ENCODE measurements around the gene KIF22. TPM values are rescaled to one million over a fixed set of nuclear protein-coding genes. Genes with fewer than 3 reads are reported as not detected.

The KIF22 gene
- total RNA-seq, 1 experiment from 2014 or later = 134 TPM

- Mint-ChIP-seq H3K4me1 (ENCODE audit: low read depth, unreplicated experiment) (peaks cover 37% of the 10 kb centered on the region), H3K4me3 (ENCODE audit: low read depth, unreplicated experiment) (peak overlapping the region; percentile 96), H3K36me3 (ENCODE audit: insufficient read depth, unreplicated experiment) (peaks cover 89% of the 10 kb centered on the region), H3K27me3 (ENCODE audit: unreplicated experiment) (peaks cover 39% of the 10 kb centered on the region), H3K9me3 (ENCODE audit: low read depth, unreplicated experiment) (no peaks in the 10 kb centered on the region), H3K27ac (ENCODE audit: unreplicated experiment) (peak overlapping the region; percentile 94)
- no TSS peak for BruUV-seq (replicated peaks)
- no peak for DNase-seq
- TF ChIP-seq, protein P1, sequence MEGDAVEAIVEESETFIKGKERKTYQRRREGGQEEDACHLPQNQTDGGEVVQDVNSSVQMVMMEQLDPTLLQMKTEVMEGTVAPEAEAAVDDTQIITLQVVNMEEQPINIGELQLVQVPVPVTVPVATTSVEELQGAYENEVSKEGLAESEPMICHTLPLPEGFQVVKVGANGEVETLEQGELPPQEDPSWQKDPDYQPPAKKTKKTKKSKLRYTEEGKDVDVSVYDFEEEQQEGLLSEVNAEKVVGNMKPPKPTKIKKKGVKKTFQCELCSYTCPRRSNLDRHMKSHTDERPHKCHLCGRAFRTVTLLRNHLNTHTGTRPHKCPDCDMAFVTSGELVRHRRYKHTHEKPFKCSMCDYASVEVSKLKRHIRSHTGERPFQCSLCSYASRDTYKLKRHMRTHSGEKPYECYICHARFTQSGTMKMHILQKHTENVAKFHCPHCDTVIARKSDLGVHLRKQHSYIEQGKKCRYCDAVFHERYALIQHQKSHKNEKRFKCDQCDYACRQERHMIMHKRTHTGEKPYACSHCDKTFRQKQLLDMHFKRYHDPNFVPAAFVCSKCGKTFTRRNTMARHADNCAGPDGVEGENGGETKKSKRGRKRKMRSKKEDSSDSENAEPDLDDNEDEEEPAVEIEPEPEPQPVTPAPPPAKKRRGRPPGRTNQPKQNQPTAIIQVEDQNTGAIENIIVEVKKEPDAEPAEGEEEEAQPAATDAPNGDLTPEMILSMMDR (IDR thresholded peaks at IDR 0.05; ENCODE audit: unreplicated experiment) = no peak
- intact Hi-C loops (cut with micrococcal nuclease; ENCODE audit: unreplicated experiment) = loop anchor here (10.0 kb wide), 1 partner anchor 110 kb away; no protein-coding TSS in a partner anchor
- CTCF ChIA-PET = interaction anchor here (1.5 kb wide), 1 partner anchor 218 kb away, joined by 3 read pairs; no protein-coding TSS in a partner anchor
Measured at GRCh38 chr16:29814592-29814991, 24.0 kb downstream of the KIF22 start.

GRCh38 chr16:29815032-29815721 lies 24.6 kb downstream of the KIF22 start:
- no peak for DNase-seq
- Mint-ChIP-seq H3K27me3 (ENCODE audit: unreplicated experiment) (peaks cover 39% of the 10 kb centered on the region), H3K27ac (ENCODE audit: unreplicated experiment) (peak overlapping the region; percentile 94), H3K4me3 (ENCODE audit: low read depth, unreplicated experiment) (peak overlapping the region; percentile 96), H3K9me3 (ENCODE audit: low read depth, unreplicated experiment) (no peaks in the 10 kb centered on the region), H3K4me1 (ENCODE audit: low read depth, unreplicated experiment) (peaks cover 42% of the 10 kb centered on the region), H3K36me3 (ENCODE audit: insufficient read depth, unreplicated experiment) (peaks cover 90% of the 10 kb centered on the region)
- no TSS peak for BruUV-seq (replicated peaks)
- CTCF ChIA-PET = interaction anchor here (0.7 to 3.5 kb wide), 9 partner anchors 8 to 217 kb away, joined by 3 to 35 read pairs (median 6); partner anchors contain the start of genes ASPHD1, KIF22, MAZ and SEZ6L2
- TF ChIP-seq, protein P1 (IDR thresholded peaks at IDR 0.05; ENCODE audit: unreplicated experiment) = no peak
- intact Hi-C loops (cut with micrococcal nuclease; ENCODE audit: unreplicated experiment) = loop anchor here (10.0 kb wide), 1 partner anchor 110 kb away; no protein-coding TSS in a partner anchor

DNA sequence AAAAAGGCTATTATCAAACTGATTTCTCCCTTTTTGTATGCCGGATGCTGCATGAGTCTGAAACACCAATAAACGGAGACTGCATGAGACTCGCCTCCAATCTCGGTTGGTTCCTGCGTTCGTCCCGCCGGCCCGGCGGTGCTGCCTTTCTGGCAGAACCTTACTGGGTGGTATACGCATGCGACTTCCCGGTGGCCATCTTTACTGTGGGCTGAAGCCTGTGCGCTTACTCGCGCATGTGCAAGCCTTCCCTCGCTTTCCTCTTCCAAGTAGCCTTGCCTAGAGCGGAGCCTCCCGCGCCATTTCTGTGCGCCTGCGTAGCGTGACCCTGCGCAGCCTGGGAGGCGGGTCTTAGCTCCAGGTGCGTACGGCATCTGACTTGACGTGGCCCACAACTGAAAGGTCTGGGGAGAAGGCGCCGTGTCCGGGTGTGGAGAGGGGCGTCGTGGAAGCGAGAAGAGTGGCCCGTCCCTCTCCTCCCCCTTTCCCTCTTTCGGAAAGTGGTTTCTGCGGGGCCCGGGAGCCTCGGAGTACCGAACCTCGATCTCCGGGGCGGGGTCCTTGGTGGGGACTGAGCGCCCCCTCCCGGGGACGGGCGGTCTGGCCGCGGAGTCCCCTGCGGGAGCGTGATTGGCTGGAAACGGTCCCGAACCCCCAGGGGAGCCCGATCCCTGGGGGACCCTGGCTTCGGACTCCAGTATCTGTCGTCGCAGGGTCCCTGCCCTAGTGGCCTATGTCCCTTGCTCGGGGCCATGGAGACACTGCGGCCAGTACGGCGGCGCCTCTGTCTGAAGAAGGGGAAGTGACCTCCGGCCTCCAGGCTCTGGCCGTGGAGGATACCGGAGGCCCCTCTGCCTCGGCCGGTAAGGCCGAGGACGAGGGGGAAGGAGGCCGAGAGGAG lies 25.5 kb downstream of the KIF22 start, which contains the start of gene PAGR1:
TSS of gene PAGR1 (plus strand) at position 360 of the 901 bp plus-strand sequence. CDS start at position 734, 374 bp downstream.
- peak within 1 kb of the TSS; percentile 96 for H3K4me3 Mint-ChIP-seq (ENCODE audit: low read depth, unreplicated experiment)
- intact Hi-C loops (cut with micrococcal nuclease; ENCODE audit: unreplicated experiment) = loop anchor here (10.0 kb wide), 1 partner anchor 111 kb away; no protein-coding TSS in a partner anchor
- CTCF ChIA-PET = interaction anchor here (0.6 to 3.5 kb wide), 15 partner anchors 9 to 216 kb away, joined by 3 to 35 read pairs (median 4); partner anchors contain the start of genes ASPHD1, KIF22, MAZ and SEZ6L2
- peak; percentile 98 for DNase-seq
- TF ChIP-seq, protein P1 (IDR thresholded peaks at IDR 0.05; ENCODE audit: unreplicated experiment) = peak; percentile 94
- H3K27ac Mint-ChIP-seq (ENCODE audit: unreplicated experiment) = peak within 1 kb of the TSS; percentile 94
- H3K27me3 Mint-ChIP-seq (ENCODE audit: unreplicated experiment) = peaks cover 39% of the 10 kb centered on the region
- peaks cover 42% of the 10 kb centered on the region for H3K4me1 Mint-ChIP-seq (ENCODE audit: low read depth, unreplicated experiment)
- peaks cover 90% of the 10 kb centered on the region for H3K36me3 Mint-ChIP-seq (ENCODE audit: insufficient read depth, unreplicated experiment)
- BruUV-seq (replicated peaks) = TSS peak; percentile 10
- H3K9me3 Mint-ChIP-seq (ENCODE audit: low read depth, unreplicated experiment) = no peaks in the 10 kb centered on the region

Measured in Calu3 (cell line).